Nephron (organoid): Measurements from ENCODE around the gene PPM1G.
A peak's percentile ranks its signal among the peaks of the same experiment; 100 is the strongest.

ENCODE experiments used
- H3K27ac Mint-ChIP-seq, 3 experiments: 2 replicates each; pipeline ENCODE4 v1.8.0; 2020; ENCODE audit warnings: mixed read lengths in 3 of 3, mild to moderate bottlenecking in 2 of 3, moderate library complexity in 1 of 3
- H3K27me3 Mint-ChIP-seq: 2 replicates; pipeline ENCODE4 v1.8.0; 2021; ENCODE audit warnings: low read depth, mild to moderate bottlenecking, moderate library complexity, mixed read lengths
- H3K36me3 Mint-ChIP-seq: 2 replicates; pipeline ENCODE4 v1.8.0; 2020; ENCODE audit warnings: low read depth, mixed read lengths
- H3K4me1 Mint-ChIP-seq: 2 replicates; pipeline ENCODE4 v1.8.0; 2020; ENCODE audit warnings: mixed read lengths
- H3K4me3 Mint-ChIP-seq, 3 experiments: 2 replicates each; pipeline ENCODE4 v1.8.0; 2020; ENCODE audit warnings: mild to moderate bottlenecking in 3 of 3, mixed read lengths in 3 of 3, moderate library complexity in 2 of 3
- H3K9me3 Mint-ChIP-seq: 2 replicates; pipeline ENCODE4 v1.8.0; 2020; ENCODE audit warnings: mixed read lengths
- CTCF ChIP-seq, 3 experiments: fragments of 200-600 bp; sonication (generic); IDR thresholded peaks; one replicate each; pipeline ENCODE4 v1.5.0; 2021; ENCODE audit warnings: antibody characterized with exemption in 3 of 3; ENCODE audit not compliant: unreplicated experiment in 3 of 3

The PPM1G gene, protein sequence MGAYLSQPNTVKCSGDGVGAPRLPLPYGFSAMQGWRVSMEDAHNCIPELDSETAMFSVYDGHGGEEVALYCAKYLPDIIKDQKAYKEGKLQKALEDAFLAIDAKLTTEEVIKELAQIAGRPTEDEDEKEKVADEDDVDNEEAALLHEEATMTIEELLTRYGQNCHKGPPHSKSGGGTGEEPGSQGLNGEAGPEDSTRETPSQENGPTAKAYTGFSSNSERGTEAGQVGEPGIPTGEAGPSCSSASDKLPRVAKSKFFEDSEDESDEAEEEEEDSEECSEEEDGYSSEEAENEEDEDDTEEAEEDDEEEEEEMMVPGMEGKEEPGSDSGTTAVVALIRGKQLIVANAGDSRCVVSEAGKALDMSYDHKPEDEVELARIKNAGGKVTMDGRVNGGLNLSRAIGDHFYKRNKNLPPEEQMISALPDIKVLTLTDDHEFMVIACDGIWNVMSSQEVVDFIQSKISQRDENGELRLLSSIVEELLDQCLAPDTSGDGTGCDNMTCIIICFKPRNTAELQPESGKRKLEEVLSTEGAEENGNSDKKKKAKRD

GRCh38 chr2:27409321-27410073, at the start of gene PPM1G:
PPM1G (minus strand) TSS chr2:27409591; CDS start chr2:27409422, 169 bp downstream.
- Mint-ChIP-seq H3K27ac (peak within 1 kb of the TSS; percentile 92 to 97 (median 96)), H3K9me3 (no peaks in the 10 kb centered on the region), H3K4me1 (peaks cover 23% of the 10 kb centered on the region), H3K27me3 (no peaks in the 10 kb centered on the region), H3K36me3 (peaks cover 8% of the 10 kb centered on the region), H3K4me3 (peak within 1 kb of the TSS; percentile 88 to 97 (median 94))
- no peak for TF ChIP-seq CTCF (IDR thresholded peaks at IDR 0.05; ENCODE audit: unreplicated experiment in 3 of 3)

- Mint-ChIP-seq H3K36me3 (peaks cover 73% of the 10 kb centered on the region), H3K4me3 (no peak overlapping the region), H3K4me1 (no peaks in the 10 kb centered on the region), H3K27ac (no peak overlapping the region), H3K9me3 (no peaks in the 10 kb centered on the region), H3K27me3 (no peaks in the 10 kb centered on the region)
- TF ChIP-seq CTCF (IDR thresholded peaks at IDR 0.05; ENCODE audit: unreplicated experiment in 3 of 3), result no peak
These were observed 44.6 kb upstream of the PPM1G start for GRCh38 chr2:27453968-27454367.

GRCh38 chr2:27451095-27451494, 41.7 kb upstream of the PPM1G start:
- Mint-ChIP-seq H3K4me1 (no peaks in the 10 kb centered on the region), H3K27ac (no peak overlapping the region), H3K9me3 (no peaks in the 10 kb centered on the region), H3K4me3 (no peak overlapping the region), H3K27me3 (no peaks in the 10 kb centered on the region), H3K36me3 (peaks cover 71% of the 10 kb centered on the region)
- TF ChIP-seq CTCF (IDR thresholded peaks at IDR 0.05; ENCODE audit: unreplicated experiment in 3 of 3), result no peak

DNA sequence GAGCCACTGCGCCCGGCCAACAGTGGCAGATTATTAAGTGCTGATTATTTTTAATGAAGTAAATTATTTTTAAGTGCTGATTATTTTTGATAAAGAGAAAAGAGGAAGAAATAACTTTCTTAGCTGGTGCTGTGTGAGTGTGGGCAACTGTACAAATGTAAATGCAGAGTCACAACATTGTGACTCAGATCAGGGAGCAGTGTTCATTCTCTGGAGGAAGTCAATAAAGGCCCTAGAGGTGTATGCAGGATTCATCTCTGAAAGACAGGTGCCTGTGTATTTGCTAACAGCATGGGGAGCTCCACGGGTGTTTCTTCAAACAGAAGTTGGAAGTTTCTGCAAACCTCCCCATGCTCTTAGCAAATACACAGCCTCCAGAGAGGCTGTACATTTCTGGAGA, 39.0 kb upstream of the PPM1G start:
- no peaks in the 10 kb centered on the region for H3K27me3 Mint-ChIP-seq
- H3K9me3 Mint-ChIP-seq, result no peaks in the 10 kb centered on the region
- no peak overlapping the region for H3K27ac Mint-ChIP-seq
- no peaks in the 10 kb centered on the region for H3K4me1 Mint-ChIP-seq
- H3K4me3 Mint-ChIP-seq, result no peak overlapping the region
- TF ChIP-seq CTCF (IDR thresholded peaks at IDR 0.05; ENCODE audit: unreplicated experiment in 3 of 3), result no peak
- H3K36me3 Mint-ChIP-seq, result peaks cover 63% of the 10 kb centered on the region

DNA sequence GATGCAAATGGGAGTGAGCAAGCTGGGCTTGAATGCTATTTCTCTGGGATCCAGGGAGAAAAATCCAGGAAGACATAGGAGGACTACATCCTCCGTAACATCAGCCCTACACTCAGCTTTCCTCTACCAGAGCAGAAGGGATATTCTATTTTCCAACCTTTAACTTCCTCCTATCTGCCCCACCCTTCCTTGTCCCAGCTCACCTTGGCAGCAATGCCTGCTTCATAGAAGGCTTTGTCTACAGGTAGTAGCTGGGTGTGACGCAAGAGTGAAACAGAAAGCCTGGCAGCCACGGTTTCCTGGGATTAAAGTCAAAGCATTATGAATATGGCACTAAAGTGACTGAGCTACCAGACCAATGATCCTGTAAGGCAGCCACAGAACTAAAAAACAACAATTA, 36.7 kb upstream of the PPM1G start:
- H3K9me3 Mint-ChIP-seq, result no peaks in the 10 kb centered on the region
- no peak overlapping the region for H3K27ac Mint-ChIP-seq
- no peak for TF ChIP-seq CTCF (IDR thresholded peaks at IDR 0.05; ENCODE audit: unreplicated experiment in 3 of 3)
- no peaks in the 10 kb centered on the region for H3K27me3 Mint-ChIP-seq
- H3K4me1 Mint-ChIP-seq, result no peaks in the 10 kb centered on the region
- peaks cover 63% of the 10 kb centered on the region for H3K36me3 Mint-ChIP-seq
- no peak overlapping the region for H3K4me3 Mint-ChIP-seq
